ENCODE results near the gene SDF2L1. TPM values are rescaled to one million over a fixed set of nuclear protein-coding genes. Genes with fewer than 3 reads are reported as not detected.

The SDF2L1 gene
- total and polyA plus RNA-seq, 7 donors, result 6.9 to 53.5 (median 13.0) TPM

DNA sequence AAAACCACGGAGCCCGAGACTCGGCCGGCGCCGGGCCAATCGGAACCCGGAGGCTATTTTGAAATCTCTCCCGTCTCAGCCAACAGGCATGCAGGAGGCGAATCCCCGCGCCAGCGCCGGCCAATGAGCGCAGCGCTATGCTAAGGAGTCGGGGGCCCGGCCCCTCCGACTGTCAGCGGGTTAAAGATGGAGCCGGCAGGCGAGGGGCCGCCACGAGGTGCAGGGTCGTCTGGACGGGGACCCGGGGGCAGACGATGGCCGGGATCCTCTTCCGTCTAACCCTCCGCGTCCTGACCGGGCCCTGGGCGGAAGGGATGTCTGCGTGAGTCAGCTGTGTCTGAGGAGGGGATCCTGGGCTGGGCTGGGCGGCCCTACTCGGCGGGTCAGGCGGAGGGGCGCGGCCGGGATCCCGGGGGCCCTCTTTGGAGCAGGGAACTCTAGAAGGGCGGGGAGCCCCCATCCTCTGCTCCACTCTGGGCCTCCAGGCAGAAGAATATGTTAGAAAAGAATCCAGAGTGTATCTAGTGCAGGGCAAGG, 10.0 kb downstream of the SDF2L1 start:
- H3K4me3 ChIP-seq, result peak overlapping the region; percentile 66
- WGBS, 3 donors, result 0 to 1% (median 0%) methylated on average over 41 to 44 of the region's 44 CpGs
- DNase-seq (peak; percentile 90), ATAC-seq (peak; percentile 87 to 97 (median 92))
- H3K27me3 ChIP-seq (ENCODE audit: insufficient read depth in 3 of 3, low read length in 2 of 3), result peaks cover 0 to 3% (median 2%) of the 10 kb centered on the region in 3 donors
- TF ChIP-seq, protein P1, sequence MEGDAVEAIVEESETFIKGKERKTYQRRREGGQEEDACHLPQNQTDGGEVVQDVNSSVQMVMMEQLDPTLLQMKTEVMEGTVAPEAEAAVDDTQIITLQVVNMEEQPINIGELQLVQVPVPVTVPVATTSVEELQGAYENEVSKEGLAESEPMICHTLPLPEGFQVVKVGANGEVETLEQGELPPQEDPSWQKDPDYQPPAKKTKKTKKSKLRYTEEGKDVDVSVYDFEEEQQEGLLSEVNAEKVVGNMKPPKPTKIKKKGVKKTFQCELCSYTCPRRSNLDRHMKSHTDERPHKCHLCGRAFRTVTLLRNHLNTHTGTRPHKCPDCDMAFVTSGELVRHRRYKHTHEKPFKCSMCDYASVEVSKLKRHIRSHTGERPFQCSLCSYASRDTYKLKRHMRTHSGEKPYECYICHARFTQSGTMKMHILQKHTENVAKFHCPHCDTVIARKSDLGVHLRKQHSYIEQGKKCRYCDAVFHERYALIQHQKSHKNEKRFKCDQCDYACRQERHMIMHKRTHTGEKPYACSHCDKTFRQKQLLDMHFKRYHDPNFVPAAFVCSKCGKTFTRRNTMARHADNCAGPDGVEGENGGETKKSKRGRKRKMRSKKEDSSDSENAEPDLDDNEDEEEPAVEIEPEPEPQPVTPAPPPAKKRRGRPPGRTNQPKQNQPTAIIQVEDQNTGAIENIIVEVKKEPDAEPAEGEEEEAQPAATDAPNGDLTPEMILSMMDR (IDR thresholded peaks at IDR 0.05), result no peak
- H3K36me3 ChIP-seq (ENCODE audit: insufficient read depth in 1 of 2, low read depth in 1 of 2), result no peaks in the 10 kb centered on the region
- intact Hi-C loops (cut with DNase I), result no loop called here
- no peaks in the 10 kb centered on the region for H3K9me3 ChIP-seq
- H3K4me1 ChIP-seq, result peaks cover 10% of the 10 kb centered on the region
- H3K27ac ChIP-seq, result no peak overlapping the region

DNA sequence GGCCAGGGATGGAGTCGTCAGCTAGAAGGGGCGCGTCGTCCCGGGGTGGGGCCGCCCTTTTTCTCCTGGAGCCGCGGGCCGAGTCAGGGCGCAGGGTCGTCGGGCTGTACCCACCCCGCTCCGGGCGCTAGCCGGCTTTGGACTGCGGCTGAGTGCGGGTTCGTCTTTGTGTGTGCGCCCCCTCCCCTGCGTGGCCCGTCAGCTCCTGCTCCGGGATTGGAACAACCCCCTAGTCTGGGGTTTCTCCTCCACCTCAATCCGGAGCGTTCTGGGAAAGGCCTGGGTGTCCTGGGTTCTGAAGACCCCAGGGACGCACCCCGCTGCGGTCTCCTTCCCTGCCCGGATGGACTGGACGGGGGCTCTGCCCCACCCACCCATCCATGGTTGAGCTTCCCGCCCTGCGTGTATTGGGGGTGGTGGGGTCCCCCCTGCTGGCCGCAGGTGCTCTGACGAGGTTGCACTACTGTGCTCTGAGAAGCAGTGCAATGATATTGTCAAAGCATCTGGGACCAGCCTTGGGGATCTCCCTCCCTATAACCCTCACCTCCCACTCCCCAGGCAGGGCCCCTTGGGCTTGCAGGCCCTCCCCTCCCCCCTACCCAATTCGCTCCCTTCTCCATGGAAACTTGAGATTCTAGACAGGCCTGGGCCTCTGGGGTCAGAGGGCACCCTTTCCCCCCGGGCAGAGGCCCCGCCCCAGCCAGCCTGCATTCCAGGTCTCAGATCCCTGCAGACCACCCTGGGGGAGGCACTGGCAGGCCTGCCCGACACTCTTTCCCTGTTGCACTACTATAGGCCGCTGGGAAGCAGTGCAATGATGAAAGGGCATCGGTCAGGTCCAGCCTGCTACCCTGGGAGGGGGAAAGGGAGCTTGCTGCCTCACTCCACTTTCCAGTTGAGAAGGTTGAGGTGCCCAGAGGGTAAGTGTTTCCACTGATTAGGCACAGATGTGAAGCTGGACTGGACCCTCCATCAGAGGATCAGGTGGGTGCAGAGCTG, 10.7 kb downstream of the SDF2L1 start:
- H3K36me3 ChIP-seq (ENCODE audit: insufficient read depth in 1 of 2, low read depth in 1 of 2), result no peaks in the 10 kb centered on the region
- H3K4me3 ChIP-seq, result peak overlapping the region; percentile 66
- H3K27ac ChIP-seq, result no peak overlapping the region
- TF ChIP-seq, protein P1 (IDR thresholded peaks at IDR 0.05), result no peak
- ATAC-seq (peak in 2 of 4 donors; percentile 8 to 13), DNase-seq (no peak)
- WGBS, 3 donors, result 25 to 31% (median 27%) methylated on average over 30 to 40 of the region's 40 CpGs
- intact Hi-C loops (cut with DNase I), result no loop called here
- H3K4me1 ChIP-seq, result peaks cover 15% of the 10 kb centered on the region
- H3K9me3 ChIP-seq, result no peaks in the 10 kb centered on the region
- peaks cover 0 to 10% (median 4%) of the 10 kb centered on the region in 3 donors for H3K27me3 ChIP-seq (ENCODE audit: insufficient read depth in 3 of 3, low read length in 2 of 3)

DNA sequence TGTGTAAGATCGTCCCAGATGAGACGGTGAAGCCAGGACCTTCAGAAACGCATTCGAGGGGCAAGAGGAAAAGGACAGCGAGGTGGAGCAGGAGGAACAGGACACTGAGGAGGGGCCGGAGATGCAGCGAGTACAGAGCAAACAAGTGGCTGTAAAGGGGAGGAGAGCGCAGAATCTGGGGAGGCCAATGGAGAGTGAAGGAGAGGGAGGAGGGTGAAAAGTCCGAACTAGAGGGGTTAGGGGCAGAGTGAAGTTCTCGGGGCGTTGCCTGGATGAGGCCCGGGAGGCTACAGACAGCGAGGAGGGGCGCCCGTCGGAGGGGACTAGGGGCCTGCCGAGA, 14.9 kb downstream of the SDF2L1 start:
- TF ChIP-seq, protein P1 (IDR thresholded peaks at IDR 0.05), result no peak
- ATAC-seq, result peak in 1 of 4 donors; percentile 2
- Histone ChIP-seq H3K4me3 (peak overlapping the region; percentile 67), H3K27me3 (ENCODE audit: insufficient read depth in 3 of 3, low read length in 2 of 3) (peaks cover 0 to 16% (median 4%) of the 10 kb centered on the region in 3 donors), H3K27ac (no peak overlapping the region), H3K4me1 (peaks cover 8% of the 10 kb centered on the region), H3K36me3 (ENCODE audit: insufficient read depth in 1 of 2, low read depth in 1 of 2) (no peaks in the 10 kb centered on the region), H3K9me3 (no peaks in the 10 kb centered on the region)
- intact Hi-C loops (cut with DNase I), result no loop called here
- WGBS, 3 donors, result 27 to 31% (median 28%) methylated on average over 15 to 17 of the region's 17 CpGs
- DNase-seq, result no peak

DNA sequence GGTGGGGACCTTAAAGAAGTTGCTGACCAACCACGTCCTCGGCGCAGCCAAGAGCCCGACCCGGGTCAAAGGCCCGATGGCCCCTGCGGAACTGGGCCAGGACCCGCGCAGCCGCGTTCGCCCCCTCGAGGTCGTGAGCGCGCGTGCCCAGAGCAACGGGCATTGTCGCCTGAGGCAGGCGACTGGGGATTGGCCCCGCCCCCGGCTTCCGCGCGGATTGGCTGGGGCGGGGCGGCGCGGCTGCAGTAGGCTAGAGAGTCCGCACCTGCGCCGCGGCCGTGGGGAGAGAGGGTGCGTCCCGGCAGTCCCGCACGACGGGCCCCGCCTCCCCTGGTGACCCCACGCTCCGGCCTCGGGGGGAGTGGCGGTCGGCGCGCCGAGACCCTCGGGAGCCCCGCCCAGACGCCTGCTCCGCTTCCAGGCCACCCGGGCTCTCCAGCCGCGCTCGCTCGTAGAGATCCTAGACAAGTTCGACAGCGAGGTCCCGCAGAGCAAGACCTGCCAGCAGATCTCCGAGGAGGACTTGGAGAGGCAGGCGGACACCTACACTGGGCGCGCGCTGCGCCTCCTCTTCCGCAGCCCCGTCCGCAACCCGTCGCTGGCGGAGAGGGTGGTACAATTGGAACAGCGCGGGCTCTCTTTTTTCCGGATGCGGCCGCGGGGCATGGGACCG, 15.4 kb downstream of the SDF2L1 start:
- peaks cover 7% of the 10 kb centered on the region for H3K4me1 ChIP-seq
- intact Hi-C loops (cut with DNase I), result no loop called here
- WGBS, 3 donors, result 1% methylated on average over 41 to 79 of the region's 79 CpGs
- H3K9me3 ChIP-seq, result no peaks in the 10 kb centered on the region
- H3K4me3 ChIP-seq, result peak overlapping the region; percentile 67
- DNase-seq, result peak; percentile 73 to 79
- TF ChIP-seq, protein P1 (IDR thresholded peaks at IDR 0.05), result peak; percentile 15
- no peak overlapping the region for H3K27ac ChIP-seq
- no peaks in the 10 kb centered on the region for H3K36me3 ChIP-seq (ENCODE audit: insufficient read depth in 1 of 2, low read depth in 1 of 2)
- peaks cover 0 to 16% (median 4%) of the 10 kb centered on the region in 3 donors for H3K27me3 ChIP-seq (ENCODE audit: insufficient read depth in 3 of 3, low read length in 2 of 3)
- peak; percentile 81 to 89 (median 84) for ATAC-seq
